ENCODE results near the gene FGF22.
"Not testable (repeated sequence)": the region's sequence is repeated elsewhere in the genome, so short reads cannot be mapped to it uniquely, and the experiment has no call there.

The FGF22 gene

DNA sequence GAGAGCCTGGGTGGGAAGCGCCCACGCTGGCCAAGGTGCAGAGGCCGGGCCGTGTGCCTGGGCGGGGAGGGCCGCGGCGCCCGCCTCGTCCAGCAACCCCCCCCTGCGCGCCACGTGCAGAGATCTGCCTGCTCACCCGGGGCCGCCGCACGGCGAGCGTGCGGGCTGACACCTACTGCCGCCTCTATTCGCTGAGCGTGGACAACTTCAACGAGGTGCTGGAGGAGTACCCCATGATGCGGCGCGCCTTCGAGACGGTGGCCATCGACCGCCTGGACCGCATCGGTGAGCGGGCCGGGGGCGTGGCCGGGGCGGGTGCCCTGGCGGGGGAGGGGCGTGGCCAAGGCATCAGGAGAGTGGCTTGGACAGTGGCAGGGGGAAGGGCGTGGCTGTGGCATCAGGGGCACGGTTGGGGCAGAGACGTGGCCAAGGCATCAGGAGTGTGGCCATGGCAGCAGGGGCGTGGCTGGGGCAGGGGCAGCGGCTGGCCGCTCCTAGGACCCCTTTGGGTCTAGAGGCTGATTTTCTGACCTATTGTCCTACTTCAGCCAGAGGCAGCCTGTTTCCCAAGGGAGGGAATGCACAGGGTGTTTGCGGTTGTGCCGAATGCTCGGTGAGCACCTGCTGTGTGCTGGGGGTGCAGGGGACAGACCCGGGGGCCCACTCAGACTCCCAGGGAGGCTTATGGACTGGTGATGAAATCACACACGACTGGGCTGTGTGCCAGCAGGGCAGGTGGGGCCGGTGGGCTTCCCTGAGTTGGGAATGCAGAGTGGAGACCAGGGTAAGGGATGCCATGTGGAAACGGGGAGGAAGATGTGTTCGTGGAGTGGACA lies 25.7 kb upstream of the FGF22 start:
- CTCF ChIA-PET = no interaction called here

DNA sequence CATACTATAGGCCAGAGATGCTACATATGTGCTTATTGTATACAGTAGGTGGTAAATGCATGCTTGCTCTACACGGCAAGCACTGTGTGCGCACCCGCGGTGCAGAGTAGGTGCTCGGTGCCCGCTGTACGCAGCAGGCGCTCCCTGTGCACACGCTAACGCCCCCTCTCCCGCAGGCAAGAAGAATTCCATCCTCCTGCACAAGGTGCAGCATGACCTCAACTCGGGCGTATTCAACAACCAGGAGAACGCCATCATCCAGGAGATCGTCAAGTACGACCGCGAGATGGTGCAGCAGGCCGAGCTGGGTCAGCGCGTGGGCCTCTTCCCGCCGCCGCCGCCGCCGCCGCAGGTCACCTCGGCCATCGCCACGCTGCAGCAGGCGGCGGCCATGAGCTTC lies 24.1 kb upstream of the FGF22 start:
- Mint-ChIP-seq H3K27me3 (no peaks in the 10 kb centered on the region), H3K36me3 (peaks cover 35% of the 10 kb centered on the region), H3K27ac (no peak overlapping the region), H3K9me3 (no peaks in the 10 kb centered on the region), H3K4me1 (peaks cover 24% of the 10 kb centered on the region), H3K4me3 (no peak overlapping the region)
- no peak for DNase-seq
- CTCF ChIA-PET = no interaction called here

More for the DNA sequence above, 25.7 kb upstream of the FGF22 start:
- H3K27ac Mint-ChIP-seq = no peak overlapping the region
- H3K4me1 Mint-ChIP-seq = peaks cover 33% of the 10 kb centered on the region
- H3K9me3 Mint-ChIP-seq = no peaks in the 10 kb centered on the region
- H3K4me3 Mint-ChIP-seq = no peak overlapping the region
- no peak for DNase-seq
- H3K36me3 Mint-ChIP-seq = peaks cover 29% of the 10 kb centered on the region
- H3K27me3 Mint-ChIP-seq = no peaks in the 10 kb centered on the region

DNA sequence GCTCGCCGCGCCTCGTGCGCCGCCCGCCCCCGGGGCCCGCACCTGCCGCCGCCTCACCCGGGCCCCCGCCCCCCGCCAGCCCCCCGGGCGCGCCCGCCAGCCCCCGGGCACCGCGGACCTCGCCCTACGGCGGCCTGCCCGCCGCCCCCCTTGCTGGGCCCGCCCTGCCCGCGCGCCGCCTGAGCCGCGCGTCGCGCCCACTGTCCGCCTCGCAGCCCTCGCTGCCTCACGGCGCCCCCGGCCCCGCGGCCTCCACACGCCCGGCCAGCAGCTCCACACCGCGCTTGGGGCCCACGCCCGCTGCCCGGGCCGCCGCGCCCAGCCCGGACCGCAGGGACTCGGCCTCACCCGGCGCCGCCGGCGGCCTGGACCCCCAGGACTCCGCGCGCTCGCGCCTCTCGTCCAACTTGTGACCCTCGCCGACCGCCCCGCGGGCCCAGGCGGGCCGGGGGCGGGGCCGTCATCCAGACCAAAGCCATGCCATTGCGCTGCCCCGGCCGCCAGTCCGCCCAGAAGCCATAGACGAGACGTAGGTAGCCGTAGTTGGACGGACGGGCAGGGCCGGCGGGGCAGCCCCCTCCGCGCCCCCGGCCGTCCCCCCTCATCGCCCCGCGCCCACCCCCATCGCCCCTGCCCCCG lies 23.5 kb upstream of the FGF22 start:
- H3K36me3 Mint-ChIP-seq = peaks cover 35% of the 10 kb centered on the region
- no peaks in the 10 kb centered on the region for H3K9me3 Mint-ChIP-seq
- H3K27me3 Mint-ChIP-seq = no peaks in the 10 kb centered on the region
- H3K27ac Mint-ChIP-seq = no peak overlapping the region
- DNase-seq = no peak
- CTCF ChIA-PET = no interaction called here
- no peak overlapping the region for H3K4me3 Mint-ChIP-seq
- H3K4me1 Mint-ChIP-seq = peaks cover 20% of the 10 kb centered on the region

DNA sequence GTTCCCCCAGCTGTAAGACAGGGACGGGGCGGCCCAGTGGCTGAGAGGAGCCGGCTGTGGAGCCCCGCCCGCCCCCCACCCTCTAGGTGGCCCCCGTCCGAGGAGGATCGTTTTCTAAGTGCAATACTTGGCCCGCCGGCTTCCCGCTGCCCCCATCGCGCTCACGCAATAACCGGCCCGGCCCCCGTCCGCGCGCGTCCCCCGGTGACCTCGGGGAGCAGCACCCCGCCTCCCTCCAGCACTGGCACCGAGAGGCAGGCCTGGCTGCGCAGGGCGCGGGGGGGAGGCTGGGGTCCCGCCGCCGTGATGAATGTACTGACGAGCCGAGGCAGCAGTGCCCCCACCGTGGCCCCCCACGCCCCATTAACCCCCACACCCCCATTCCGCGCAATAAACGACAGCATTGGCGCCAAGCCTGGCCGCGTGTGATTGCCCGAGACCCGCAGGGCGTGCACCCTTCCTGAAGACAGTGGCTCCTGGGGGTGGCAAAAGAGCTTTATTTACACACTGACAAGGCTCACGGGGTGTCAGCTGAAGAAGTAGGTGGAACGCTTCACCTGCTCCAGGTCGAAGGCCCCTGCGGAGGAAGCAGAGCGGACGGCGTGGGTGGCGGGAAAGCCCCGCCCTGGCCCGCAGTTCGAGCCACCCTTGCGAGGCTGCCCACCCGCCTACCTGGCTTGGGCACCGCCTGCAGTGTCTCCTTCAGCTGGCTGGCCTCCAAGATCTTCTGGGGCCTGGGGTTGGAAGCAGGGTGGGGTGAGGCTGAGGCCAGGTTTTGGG lies 22.7 kb upstream of the FGF22 start:
- H3K4me3 Mint-ChIP-seq = no peak overlapping the region

DNA sequence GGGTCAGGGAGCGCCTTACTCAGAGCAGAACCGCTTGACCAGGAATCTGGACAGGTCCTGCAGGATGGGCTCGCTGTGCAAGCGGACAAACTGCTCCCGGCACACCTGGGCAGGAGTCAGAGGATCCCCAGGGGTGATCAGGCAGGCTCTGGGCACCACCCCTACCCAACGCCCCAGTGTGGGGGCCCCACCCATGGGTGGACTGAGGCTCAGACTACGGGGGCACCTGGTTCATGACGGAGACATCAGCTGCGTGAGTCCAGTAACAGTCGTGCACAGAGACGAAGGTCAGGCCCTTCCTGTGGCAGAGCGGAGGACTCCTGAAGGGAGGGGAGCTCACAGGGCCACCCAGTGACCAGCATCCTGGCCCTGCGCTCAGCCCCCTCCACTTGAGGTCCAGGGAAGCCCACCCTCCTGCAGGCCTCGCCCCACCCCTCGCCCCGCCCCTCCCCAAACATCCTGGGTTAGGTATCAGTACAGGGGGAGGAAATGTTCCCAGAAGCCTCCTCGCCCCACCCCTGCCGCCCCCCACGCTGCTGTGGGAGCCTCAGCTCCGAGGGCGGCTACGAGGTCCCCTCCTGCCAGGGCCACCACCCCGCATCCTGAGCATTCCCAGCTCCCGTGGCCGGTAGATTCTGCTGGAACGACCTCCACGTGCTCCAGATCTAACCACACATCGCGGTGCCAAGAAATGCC lies 22.0 kb upstream of the FGF22 start:
- CTCF ChIA-PET = no interaction called here
- Mint-ChIP-seq H3K9me3 (no peaks in the 10 kb centered on the region), H3K4me3 (no peak overlapping the region), H3K27ac (peak overlapping the region; percentile 49), H3K36me3 (peaks cover 37% of the 10 kb centered on the region), H3K4me1 (peaks cover 10% of the 10 kb centered on the region), H3K27me3 (no peaks in the 10 kb centered on the region)
- DNase-seq = no peak

More for the DNA sequence above, 22.7 kb upstream of the FGF22 start:
- H3K36me3 Mint-ChIP-seq = peaks cover 37% of the 10 kb centered on the region
- CTCF ChIA-PET = no interaction called here
- no peaks in the 10 kb centered on the region for H3K27me3 Mint-ChIP-seq
- H3K4me1 Mint-ChIP-seq = peaks cover 13% of the 10 kb centered on the region
- no peak for DNase-seq
- H3K27ac Mint-ChIP-seq = no peak overlapping the region
- no peaks in the 10 kb centered on the region for H3K9me3 Mint-ChIP-seq

DNA sequence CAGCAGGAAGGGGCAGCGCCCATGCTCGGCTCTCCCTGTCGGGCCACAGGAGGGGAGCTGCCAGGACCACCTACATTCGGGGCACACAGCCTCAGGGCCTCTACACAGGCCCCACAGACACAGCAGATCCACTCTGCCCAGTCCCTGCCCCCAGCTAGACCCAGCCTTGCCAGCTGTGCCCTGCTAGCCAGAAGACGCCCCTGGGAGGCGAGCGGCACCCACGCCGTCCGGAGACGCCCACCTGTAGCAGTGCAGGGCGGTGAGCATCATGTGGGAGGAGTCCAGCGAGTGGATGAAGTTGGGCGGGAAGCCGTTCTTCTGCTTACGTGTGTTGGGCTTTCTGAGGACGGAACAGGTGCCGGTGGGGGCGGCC lies 21.4 kb upstream of the FGF22 start:
- CTCF ChIA-PET = no interaction called here
- H3K36me3 Mint-ChIP-seq = peaks cover 32% of the 10 kb centered on the region
- peaks cover 5% of the 10 kb centered on the region for H3K4me1 Mint-ChIP-seq
- no peaks in the 10 kb centered on the region for H3K9me3 Mint-ChIP-seq
- H3K4me3 Mint-ChIP-seq = no peak overlapping the region
- DNase-seq = no peak
- no peaks in the 10 kb centered on the region for H3K27me3 Mint-ChIP-seq
- no peak overlapping the region for H3K27ac Mint-ChIP-seq

DNA sequence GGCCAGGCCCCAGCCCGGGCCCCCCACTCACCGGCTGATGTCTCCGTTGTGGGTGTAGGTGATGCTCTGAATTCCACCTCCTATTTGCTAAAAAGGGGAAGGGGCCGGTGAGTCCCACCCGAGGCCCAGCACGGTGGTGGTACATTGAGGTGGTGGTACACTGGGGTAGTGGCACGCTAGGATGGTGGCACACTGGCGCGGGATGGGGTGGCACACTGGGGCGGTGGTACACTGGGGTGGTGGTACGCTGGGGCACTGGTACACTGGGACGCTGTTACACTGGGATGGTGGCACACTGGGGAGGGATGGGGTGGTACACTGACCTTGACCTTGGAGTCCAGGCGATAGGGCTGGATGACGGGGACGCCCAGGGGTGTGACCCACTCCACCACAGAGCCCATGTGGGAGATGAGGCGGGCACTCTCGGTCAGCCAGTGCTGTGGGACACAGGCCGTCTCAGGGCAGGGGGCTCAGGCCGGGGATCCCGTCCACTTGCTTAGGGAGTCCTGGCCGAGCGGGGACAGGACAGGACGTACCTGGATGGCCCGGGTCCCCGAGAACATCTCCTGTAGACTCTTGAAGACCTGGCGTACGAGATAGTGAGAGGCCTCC lies 20.9 kb upstream of the FGF22 start:
- Mint-ChIP-seq H3K27ac (no peak overlapping the region), H3K9me3 (no peaks in the 10 kb centered on the region), H3K4me3 (no peak overlapping the region), H3K27me3 (no peaks in the 10 kb centered on the region), H3K4me1 (peaks cover 5% of the 10 kb centered on the region), H3K36me3 (peaks cover 31% of the 10 kb centered on the region)
- DNase-seq = no peak
- CTCF ChIA-PET = no interaction called here

DNA sequence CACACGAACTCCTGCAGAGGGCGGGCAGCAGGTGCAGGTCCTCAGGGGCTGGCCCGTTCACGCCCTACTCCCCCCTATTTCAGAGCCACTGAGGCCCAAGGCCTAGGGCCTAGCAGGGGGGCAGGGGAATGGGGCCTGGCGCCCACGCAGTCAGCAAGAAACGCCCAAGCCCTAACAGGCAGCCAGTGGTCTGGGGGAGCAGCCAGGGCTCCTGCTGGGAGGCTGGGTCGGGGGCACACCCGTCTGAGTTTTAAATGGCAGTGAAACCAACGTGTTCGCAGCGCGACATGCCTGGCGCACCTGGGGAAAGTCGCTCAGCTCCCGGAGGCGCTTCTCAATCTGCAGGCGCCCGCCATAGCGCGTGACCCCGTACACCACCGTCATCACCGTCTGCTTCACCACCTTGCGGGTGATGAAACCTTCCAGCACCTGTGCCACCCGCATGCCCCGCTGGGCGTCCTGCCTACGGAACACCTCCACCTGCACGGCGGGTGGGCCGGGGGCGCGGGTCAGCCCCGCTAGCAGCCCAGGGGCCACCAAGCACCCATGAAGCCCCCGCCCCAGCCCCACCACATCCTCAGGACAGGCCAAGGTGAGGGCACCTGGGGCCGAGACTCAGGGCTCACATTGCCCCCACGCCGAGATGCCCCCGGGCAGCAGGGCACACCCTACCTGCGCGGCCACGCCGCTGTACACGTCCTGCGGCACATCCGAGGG lies 20.2 kb upstream of the FGF22 start:
- CTCF ChIA-PET = no interaction called here
- Mint-ChIP-seq H3K27ac (no peak overlapping the region), H3K9me3 (no peaks in the 10 kb centered on the region), H3K36me3 (peaks cover 28% of the 10 kb centered on the region), H3K27me3 (no peaks in the 10 kb centered on the region), H3K4me1 (peaks cover 3% of the 10 kb centered on the region), H3K4me3 (no peak overlapping the region)
- DNase-seq = no peak

DNA sequence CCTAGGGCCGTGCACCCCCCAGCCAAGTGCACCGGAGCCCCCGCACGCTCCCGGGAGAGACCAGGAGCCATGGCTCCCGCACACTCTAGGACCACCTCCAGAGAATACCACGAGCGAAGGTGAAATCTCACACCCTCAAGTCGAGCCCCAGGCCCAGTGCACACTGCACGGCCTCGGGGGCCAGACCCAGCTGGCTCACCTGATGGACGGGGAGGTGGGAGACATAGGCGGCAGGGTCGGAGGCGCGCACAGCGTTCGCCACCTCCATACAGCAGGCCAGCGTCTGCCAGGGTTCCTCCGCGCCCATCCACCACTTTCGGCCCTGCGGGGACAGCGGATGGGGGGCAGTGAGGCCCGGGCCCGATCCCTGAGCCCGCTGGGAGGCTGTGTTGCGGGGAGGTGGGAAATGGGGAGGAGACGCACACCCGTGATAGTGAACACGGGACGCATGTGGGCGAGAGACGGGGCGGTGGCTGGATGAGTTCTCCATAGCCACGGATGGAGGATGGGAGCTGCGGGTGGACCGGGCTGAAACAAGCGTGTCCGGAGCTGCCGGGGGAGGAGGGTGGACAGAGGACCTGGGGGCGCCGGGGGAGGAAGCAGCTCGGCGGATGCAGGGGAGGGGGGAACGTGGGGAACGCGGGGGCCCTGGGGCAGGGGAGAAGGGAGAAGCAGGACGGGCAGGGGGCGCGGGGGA lies 19.4 kb upstream of the FGF22 start:
- Mint-ChIP-seq H3K9me3 (no peaks in the 10 kb centered on the region), H3K27ac (no peak overlapping the region), H3K36me3 (peaks cover 22% of the 10 kb centered on the region), H3K4me3 (no peak overlapping the region), H3K4me1 (peaks cover 3% of the 10 kb centered on the region), H3K27me3 (no peaks in the 10 kb centered on the region)
- CTCF ChIA-PET = no interaction called here
- no peak for DNase-seq

DNA sequence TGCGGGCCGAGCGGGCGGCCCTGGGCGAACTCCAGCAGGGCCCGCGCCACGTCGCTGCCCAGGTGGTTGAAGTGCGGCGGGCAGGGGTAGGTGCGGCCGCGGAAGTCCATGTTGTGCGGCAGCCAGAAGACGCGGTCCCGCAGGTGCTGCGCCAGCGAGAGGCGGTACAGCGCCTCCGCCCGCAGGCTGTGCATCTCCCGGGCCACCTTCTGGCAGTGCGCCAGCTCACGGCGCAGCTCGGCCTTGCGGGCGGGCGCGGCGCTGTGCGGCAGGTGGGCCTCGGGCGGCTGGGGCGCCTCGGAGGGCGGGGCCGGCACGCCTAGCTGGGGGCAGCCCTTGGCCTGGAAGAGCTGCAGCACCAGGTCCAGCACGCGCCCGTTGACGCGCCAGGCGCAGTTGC lies 18.5 kb upstream of the FGF22 start:
- H3K9me3 Mint-ChIP-seq, CTCF ChIA-PET, DNase-seq, H3K27me3 Mint-ChIP-seq, H3K27ac Mint-ChIP-seq, H3K4me3 Mint-ChIP-seq, H3K4me1 Mint-ChIP-seq: not testable (repeated sequence)
- H3K36me3 Mint-ChIP-seq = peaks cover 21% of the 10 kb centered on the region

DNA sequence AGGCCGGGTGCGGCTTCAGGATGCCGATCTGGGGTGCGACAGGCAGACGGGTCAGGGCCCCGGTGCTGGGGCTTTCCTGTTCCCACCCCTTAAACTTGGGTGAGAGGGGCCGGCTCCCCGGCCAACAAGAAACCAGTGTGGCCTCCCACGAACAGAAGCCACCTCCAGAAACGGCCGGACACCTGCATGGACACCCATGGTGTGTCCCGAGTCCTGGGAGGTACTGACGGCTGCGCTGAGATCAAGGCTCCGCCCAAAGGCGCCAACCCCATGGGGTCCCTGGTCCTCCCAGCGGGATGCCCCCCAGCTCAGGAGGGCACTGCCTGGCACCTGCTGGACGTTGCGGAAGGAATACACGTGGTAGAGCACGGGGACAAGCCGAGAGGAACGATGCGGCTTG lies 17.9 kb upstream of the FGF22 start:
- no peak overlapping the region for H3K27ac Mint-ChIP-seq
- no peaks in the 10 kb centered on the region for H3K9me3 Mint-ChIP-seq
- CTCF ChIA-PET = no interaction called here
- no peaks in the 10 kb centered on the region for H3K27me3 Mint-ChIP-seq
- no peak for DNase-seq
- no peaks in the 10 kb centered on the region for H3K4me1 Mint-ChIP-seq
- H3K4me3 Mint-ChIP-seq = no peak overlapping the region
- peaks cover 21% of the 10 kb centered on the region for H3K36me3 Mint-ChIP-seq

DNA sequence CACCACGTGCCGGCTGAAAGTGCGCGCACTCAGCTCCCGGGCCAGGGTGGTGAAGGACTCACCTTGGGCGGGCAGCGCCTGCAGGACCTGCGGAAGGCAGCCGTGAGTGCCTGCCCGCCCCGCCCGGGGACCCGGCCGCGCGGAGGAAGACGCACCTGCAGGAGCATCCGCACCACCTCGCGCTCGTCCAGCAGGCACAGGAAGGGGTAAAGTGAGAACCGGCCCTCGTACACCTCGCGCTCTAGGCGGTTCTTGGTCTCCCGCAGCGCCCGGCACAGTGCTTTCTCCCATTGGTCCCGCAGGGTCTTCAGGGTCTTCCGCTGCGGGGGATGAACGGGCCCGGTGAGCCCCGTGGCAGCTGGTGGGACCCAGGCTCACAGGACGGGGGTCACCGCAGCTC lies 17.0 kb upstream of the FGF22 start:
- CTCF ChIA-PET = no interaction called here
- no peak overlapping the region for H3K4me3 Mint-ChIP-seq
- H3K27me3 Mint-ChIP-seq = no peaks in the 10 kb centered on the region
- DNase-seq = no peak
- no peaks in the 10 kb centered on the region for H3K4me1 Mint-ChIP-seq
- no peak overlapping the region for H3K27ac Mint-ChIP-seq
- peaks cover 21% of the 10 kb centered on the region for H3K36me3 Mint-ChIP-seq
- no peaks in the 10 kb centered on the region for H3K9me3 Mint-ChIP-seq

DNA sequence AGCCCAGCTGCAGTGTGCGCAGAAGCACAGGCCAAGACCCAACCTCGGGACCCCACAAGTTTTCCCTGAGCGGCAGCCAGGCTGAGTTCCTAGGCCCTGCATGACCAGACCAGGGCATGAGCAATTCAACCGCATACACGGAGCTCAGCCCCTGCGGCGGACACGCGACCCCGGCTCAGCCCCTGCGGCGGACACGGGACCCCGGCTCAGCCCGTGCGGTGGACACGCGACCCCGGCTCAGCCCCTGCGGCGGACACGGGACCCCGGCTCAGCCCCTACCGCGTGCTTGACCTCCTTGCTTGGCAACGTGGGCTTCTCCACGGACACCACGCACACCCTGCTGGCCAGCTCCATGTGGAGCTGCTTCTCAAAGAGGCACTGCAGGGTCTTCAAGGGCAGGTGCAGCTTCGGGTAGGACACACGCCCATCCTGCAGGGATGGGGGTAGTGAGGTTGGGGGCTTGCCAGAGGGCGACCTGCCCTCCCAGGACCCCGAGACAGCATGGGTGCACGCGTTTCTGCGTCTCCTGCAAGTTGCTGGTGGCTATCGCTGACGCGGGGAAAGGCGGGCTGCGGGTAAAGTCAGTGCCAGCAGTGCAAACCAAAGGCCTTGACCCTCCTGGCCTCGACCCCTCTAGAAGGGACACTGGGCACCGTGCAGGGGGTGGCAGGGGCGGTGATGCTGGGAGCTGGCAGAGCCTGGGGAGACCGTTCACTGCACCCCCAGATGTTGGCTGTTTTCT lies 16.3 kb upstream of the FGF22 start:
- Mint-ChIP-seq H3K27ac (no peak overlapping the region), H3K36me3 (peaks cover 20% of the 10 kb centered on the region), H3K4me1 (no peaks in the 10 kb centered on the region), H3K4me3 (no peak overlapping the region), H3K9me3 (no peaks in the 10 kb centered on the region), H3K27me3 (no peaks in the 10 kb centered on the region)
- DNase-seq = no peak
- CTCF ChIA-PET = no interaction called here
